ENCODE data around the gene SAC3D1.
"Not testable (repeated sequence)": the region's sequence is repeated elsewhere in the genome, so short reads cannot be mapped to it uniquely, and the experiment has no call there.

The SAC3D1 gene

DNA sequence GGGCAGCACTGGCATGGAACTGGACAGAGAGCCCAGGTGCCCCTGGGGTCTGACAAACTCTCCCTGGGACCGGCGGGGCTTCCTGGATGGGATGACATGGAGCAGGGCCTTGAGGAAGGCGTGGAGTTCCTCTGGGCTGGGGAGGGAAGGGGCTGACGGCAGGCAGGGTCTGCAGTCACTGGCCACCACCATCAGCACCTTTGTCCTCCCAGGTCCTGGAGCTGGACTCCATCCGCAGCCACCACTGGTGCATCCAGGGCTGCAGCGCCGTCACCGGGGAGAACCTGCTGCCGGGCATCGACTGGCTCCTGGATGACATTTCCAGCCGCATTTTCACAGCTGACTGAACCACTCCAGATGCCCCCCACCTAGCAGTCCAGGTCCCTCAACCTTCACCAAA is 19.5 kb upstream of the SAC3D1 start:
- no CpG with 5 or more reads among the region's 11 CpGs for WGBS, 2 donors (ENCODE audit: extremely low coverage in 2 of 2, insufficient read length in 2 of 2, insufficient replicate concordance in 1 of 2)

DNA sequence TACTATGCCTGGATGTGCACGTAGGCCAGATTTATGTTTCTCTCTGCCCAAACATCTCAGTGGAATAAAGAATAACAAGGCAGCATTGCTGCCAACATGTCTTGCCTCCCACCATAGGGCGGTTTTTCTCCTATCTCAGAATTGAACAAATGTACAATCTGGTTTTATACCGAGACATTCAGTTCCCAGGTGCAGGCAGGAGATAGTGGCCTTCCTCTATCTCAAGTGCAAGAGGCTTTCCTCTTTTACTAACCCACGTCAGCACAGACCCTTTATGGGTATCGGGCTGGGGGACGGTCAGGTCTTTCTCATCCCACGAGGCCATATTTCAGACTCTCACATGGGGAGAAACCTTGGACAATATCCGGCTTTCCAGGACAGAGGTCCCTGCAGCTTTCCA is 17.5 kb upstream of the SAC3D1 start:
- H2BK12ac ChIP-seq (ENCODE audit: low read length); H3K14ac ChIP-seq (ENCODE audit: low read length); H3K4ac ChIP-seq (ENCODE audit: low read length); H3K9me3 ChIP-seq (replicated peaks in 1 of 2; ENCODE audit: control insufficient read depth in 2 of 2, insufficient read depth in 1 of 2, low read depth in 1 of 2, low read length in 2 of 2); H3K4me3 ChIP-seq (ENCODE audit: low read length in 2 of 2); H3K27me3 ChIP-seq (ENCODE audit: control insufficient read depth in 3 of 3, insufficient read depth in 3 of 3, low read depth in 1 of 3, low read length in 3 of 3); H2AK5ac ChIP-seq (ENCODE audit: low read depth, low read length); H3K23ac ChIP-seq (ENCODE audit: low read depth, low read length, poor library complexity); H2BK5ac ChIP-seq (ENCODE audit: low read length); DNase-seq (ENCODE audit: low spot score); H4K8ac ChIP-seq (ENCODE audit: low read depth, low read length); H2BK120ac ChIP-seq (ENCODE audit: low read depth, low read length); H3K9ac ChIP-seq (ENCODE audit: low read depth, low read length, poor library complexity); H3K79me1 ChIP-seq (ENCODE audit: low read depth, low read length); H3K4me2 ChIP-seq (ENCODE audit: insufficient read depth, low read length, poor library complexity, severe bottlenecking); H2AFZ ChIP-seq (ENCODE audit: low read length); H3K4me1 ChIP-seq (ENCODE audit: control insufficient read depth in 2 of 2, insufficient read depth in 1 of 2, low read depth in 1 of 2, low read length in 2 of 2); H3K27ac ChIP-seq (replicated peaks; ENCODE audit: low read length); H3K18ac ChIP-seq (ENCODE audit: low read length); H2BK15ac ChIP-seq (ENCODE audit: low read length); H4K91ac ChIP-seq (ENCODE audit: low read depth, low read length, poor library complexity): not testable (repeated sequence)
- WGBS, 2 donors (ENCODE audit: extremely low coverage in 2 of 2, insufficient read length in 2 of 2, insufficient replicate concordance in 1 of 2): no CpG with 5 or more reads among the region's 8 CpGs
- peaks cover 23 to 27% of the 10 kb centered on the region in 2 donors for H3K36me3 ChIP-seq (replicated peaks in 1 of 2; ENCODE audit: control insufficient read depth in 2 of 2, insufficient read depth in 2 of 2, low read length in 2 of 2)

More for the DNA sequence above, 19.5 kb upstream of the SAC3D1 start:
- Histone ChIP-seq H2BK5ac (ENCODE audit: low read length) (no peak overlapping the region), H2BK12ac (ENCODE audit: low read length) (no peak overlapping the region), H2AK5ac (ENCODE audit: low read depth, low read length) (no peak overlapping the region), H3K14ac (ENCODE audit: low read length) (no peak overlapping the region), H3K9me3 (replicated peaks in 1 of 2; ENCODE audit: control insufficient read depth in 2 of 2, insufficient read depth in 1 of 2, low read depth in 1 of 2, low read length in 2 of 2) (peaks cover 0 to 8% of the 10 kb centered on the region in 2 donors), H2BK120ac (ENCODE audit: low read depth, low read length) (no peak overlapping the region), H3K36me3 (replicated peaks in 1 of 2; ENCODE audit: control insufficient read depth in 2 of 2, insufficient read depth in 2 of 2, low read length in 2 of 2) (peaks cover 37 to 45% of the 10 kb centered on the region in 2 donors), H3K27me3 (ENCODE audit: control insufficient read depth in 3 of 3, insufficient read depth in 3 of 3, low read depth in 1 of 3, low read length in 3 of 3) (no peaks in the 10 kb centered on the region), H3K27ac (replicated peaks; ENCODE audit: low read length) (no peak overlapping the region), H4K8ac (ENCODE audit: low read depth, low read length) (no peak overlapping the region), H3K4me3 (ENCODE audit: low read length in 2 of 2) (no peak overlapping the region), H3K18ac (ENCODE audit: low read length) (no peak overlapping the region), H3K9ac (ENCODE audit: low read depth, low read length, poor library complexity) (peak overlapping the region; percentile 24), H3K4me2 (ENCODE audit: insufficient read depth, low read length, poor library complexity, severe bottlenecking) (no peak overlapping the region), H3K4ac (ENCODE audit: low read length) (no peak overlapping the region), H3K4me1 (ENCODE audit: control insufficient read depth in 2 of 2, insufficient read depth in 1 of 2, low read depth in 1 of 2, low read length in 2 of 2) (no peaks in the 10 kb centered on the region), H2BK15ac (ENCODE audit: low read length) (no peak overlapping the region), H2AFZ (ENCODE audit: low read length) (no peak overlapping the region), H3K79me1 (ENCODE audit: low read depth, low read length) (peaks cover 6% of the 10 kb centered on the region), H3K23ac (ENCODE audit: low read depth, low read length, poor library complexity) (no peak overlapping the region), H4K91ac (ENCODE audit: low read depth, low read length, poor library complexity) (no peak overlapping the region)
- no peak for DNase-seq (ENCODE audit: low spot score)

DNA sequence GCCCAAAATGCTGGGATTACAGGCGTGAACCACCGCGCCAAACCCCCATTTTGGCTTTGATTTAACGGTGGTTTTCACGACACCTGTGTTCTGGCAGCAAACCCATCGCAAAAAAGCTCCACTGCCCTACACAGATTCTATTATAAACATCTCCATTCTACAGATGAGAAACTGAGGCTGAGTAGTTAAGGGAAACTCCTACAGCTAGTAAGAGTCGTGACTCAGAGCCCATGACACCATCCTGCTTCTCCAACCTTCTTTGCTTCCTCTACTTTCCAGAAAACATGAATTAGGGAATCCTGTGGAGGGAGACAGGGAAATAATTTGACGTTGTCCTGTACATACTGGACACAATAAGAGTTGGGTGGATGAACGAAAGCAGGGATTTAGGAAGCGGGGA is 14.2 kb upstream of the SAC3D1 start:
- Histone ChIP-seq H4K8ac (ENCODE audit: low read depth, low read length) (no peak overlapping the region), H3K14ac (ENCODE audit: low read length) (no peak overlapping the region), H2BK15ac (ENCODE audit: low read length) (no peak overlapping the region), H2AFZ (ENCODE audit: low read length) (peak overlapping the region; percentile 98), H2BK12ac (ENCODE audit: low read length) (no peak overlapping the region), H3K36me3 (replicated peaks in 1 of 2; ENCODE audit: control insufficient read depth in 2 of 2, insufficient read depth in 2 of 2, low read length in 2 of 2) (peaks cover under 1 to 1% of the 10 kb centered on the region in 2 donors), H3K4me1 (ENCODE audit: control insufficient read depth in 2 of 2, insufficient read depth in 1 of 2, low read depth in 1 of 2, low read length in 2 of 2) (peaks cover 3 to 6% of the 10 kb centered on the region in 2 donors), H3K18ac (ENCODE audit: low read length) (no peak overlapping the region), H3K4ac (ENCODE audit: low read length) (no peak overlapping the region), H3K4me3 (ENCODE audit: low read length in 2 of 2) (peak overlapping the region in 1 of 2 donors; percentile 82), H3K9ac (ENCODE audit: low read depth, low read length, poor library complexity) (no peak overlapping the region), H3K4me2 (ENCODE audit: insufficient read depth, low read length, poor library complexity, severe bottlenecking) (peak overlapping the region; percentile 42), H2BK120ac (ENCODE audit: low read depth, low read length) (no peak overlapping the region), H3K27me3 (ENCODE audit: control insufficient read depth in 3 of 3, insufficient read depth in 3 of 3, low read depth in 1 of 3, low read length in 3 of 3) (no peaks in the 10 kb centered on the region), H2AK5ac (ENCODE audit: low read depth, low read length) (no peak overlapping the region), H3K27ac (replicated peaks; ENCODE audit: low read length) (no peak overlapping the region), H3K9me3 (replicated peaks in 1 of 2; ENCODE audit: control insufficient read depth in 2 of 2, insufficient read depth in 1 of 2, low read depth in 1 of 2, low read length in 2 of 2) (no peaks in the 10 kb centered on the region), H3K79me1 (ENCODE audit: low read depth, low read length) (no peaks in the 10 kb centered on the region), H4K91ac (ENCODE audit: low read depth, low read length, poor library complexity) (no peak overlapping the region), H2BK5ac (ENCODE audit: low read length) (no peak overlapping the region), H3K23ac (ENCODE audit: low read depth, low read length, poor library complexity) (no peak overlapping the region)
- WGBS, 2 donors (ENCODE audit: extremely low coverage in 2 of 2, insufficient read length in 2 of 2, insufficient replicate concordance in 1 of 2): no CpG with 5 or more reads among the region's 10 CpGs
- no peak for DNase-seq (ENCODE audit: low spot score)

DNA sequence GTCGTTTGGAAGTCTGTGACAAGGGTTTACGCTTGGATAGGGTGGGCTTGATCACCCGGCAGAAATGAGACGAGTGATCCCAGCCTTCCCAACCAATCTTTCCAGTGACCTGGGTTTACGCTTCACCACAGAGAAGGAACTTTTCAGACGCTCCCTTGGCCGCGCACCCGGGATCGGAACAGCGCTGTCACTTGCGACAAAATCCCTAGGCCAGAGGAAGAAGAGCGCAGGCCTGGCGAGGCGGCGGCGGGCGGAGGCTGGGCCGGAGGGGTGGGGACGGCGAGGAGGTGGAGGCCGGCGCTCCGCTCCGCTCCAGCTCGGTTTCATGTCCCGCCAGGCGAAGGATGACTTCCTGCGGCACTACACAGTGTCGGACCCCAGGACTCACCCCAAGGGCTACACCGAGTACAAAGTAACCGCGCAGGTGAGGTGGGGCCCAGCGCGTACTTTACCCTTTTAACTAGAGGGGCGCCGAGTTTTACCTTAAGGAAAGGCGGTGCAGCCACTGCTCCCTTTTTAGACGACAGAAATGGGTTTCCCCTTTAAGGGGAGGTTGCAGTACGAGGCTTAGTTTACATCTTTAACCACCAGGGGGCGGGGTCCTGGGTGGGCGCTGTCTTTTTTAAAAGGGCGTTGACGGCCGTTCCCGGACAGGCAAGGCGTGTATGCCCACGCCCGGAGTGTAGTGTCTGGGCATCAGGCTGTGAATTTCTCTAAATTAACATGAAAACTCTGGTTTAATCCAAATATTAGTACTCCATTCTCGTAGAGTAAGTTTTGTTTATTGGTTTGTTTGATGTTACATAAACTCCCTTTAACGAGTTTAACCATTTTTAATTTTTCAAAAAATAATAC is 13.6 kb upstream of the SAC3D1 start, which contains the start of gene SNX15:
TSS of gene SNX15 (plus strand) at position 227 of the 855 bp plus-strand sequence. CDS start at position 326, 99 bp downstream.
- Histone ChIP-seq H3K4me1 (ENCODE audit: control insufficient read depth in 2 of 2, insufficient read depth in 1 of 2, low read depth in 1 of 2, low read length in 2 of 2) (peaks cover 3 to 6% of the 10 kb centered on the region in 2 donors), H2BK5ac (ENCODE audit: low read length) (no peak within 1 kb of the TSS), H2BK15ac (ENCODE audit: low read length) (no peak within 1 kb of the TSS), H3K27ac (replicated peaks; ENCODE audit: low read length) (peak within 1 kb of the TSS; percentile 83), H4K91ac (ENCODE audit: low read depth, low read length, poor library complexity) (no peak within 1 kb of the TSS), H3K79me1 (ENCODE audit: low read depth, low read length) (no peaks in the 10 kb centered on the region), H3K4me2 (ENCODE audit: insufficient read depth, low read length, poor library complexity, severe bottlenecking) (peak within 1 kb of the TSS; percentile 72), H3K4ac (ENCODE audit: low read length) (no peak within 1 kb of the TSS), H3K27me3 (ENCODE audit: control insufficient read depth in 3 of 3, insufficient read depth in 3 of 3, low read depth in 1 of 3, low read length in 3 of 3) (no peaks in the 10 kb centered on the region), H3K23ac (ENCODE audit: low read depth, low read length, poor library complexity) (no peak within 1 kb of the TSS), H3K36me3 (replicated peaks in 1 of 2; ENCODE audit: control insufficient read depth in 2 of 2, insufficient read depth in 2 of 2, low read length in 2 of 2) (peaks cover 4% of the 10 kb centered on the region in 2 donors), H2BK120ac (ENCODE audit: low read depth, low read length) (no peak within 1 kb of the TSS), H3K9ac (ENCODE audit: low read depth, low read length, poor library complexity) (peak within 1 kb of the TSS; percentile 87), H4K8ac (ENCODE audit: low read depth, low read length) (no peak within 1 kb of the TSS), H3K18ac (ENCODE audit: low read length) (peak within 1 kb of the TSS; percentile 98), H3K9me3 (replicated peaks in 1 of 2; ENCODE audit: control insufficient read depth in 2 of 2, insufficient read depth in 1 of 2, low read depth in 1 of 2, low read length in 2 of 2) (no peaks in the 10 kb centered on the region), H3K4me3 (ENCODE audit: low read length in 2 of 2) (peak within 1 kb of the TSS; percentile 82 to 92), H3K14ac (ENCODE audit: low read length) (no peak within 1 kb of the TSS), H2BK12ac (ENCODE audit: low read length) (no peak within 1 kb of the TSS), H2AK5ac (ENCODE audit: low read depth, low read length) (no peak within 1 kb of the TSS), H2AFZ (ENCODE audit: low read length) (peak within 1 kb of the TSS; percentile 98)
- no CpG with 5 or more reads among the region's 51 CpGs for WGBS, 2 donors (ENCODE audit: extremely low coverage in 2 of 2, insufficient read length in 2 of 2, insufficient replicate concordance in 1 of 2)
- DNase-seq (ENCODE audit: low spot score): peak; percentile 95

Measured in neuronal stem cell (in vitro differentiated cells).